RKO (cell line): Measurements from ENCODE around the gene TVP23C.
A peak's percentile ranks its signal among the peaks of the same experiment; 100 is the strongest.
"Not testable (repeated sequence)": the region's sequence is repeated elsewhere in the genome, so short reads cannot be mapped to it uniquely, and the experiment has no call there.

Experiments
- DNase-seq: peaks from one replicate; pipeline ENCODE4 v3.0.0-alpha.2; 2016; ENCODE audit warnings: low spot score

TVP23C gene

DNA sequence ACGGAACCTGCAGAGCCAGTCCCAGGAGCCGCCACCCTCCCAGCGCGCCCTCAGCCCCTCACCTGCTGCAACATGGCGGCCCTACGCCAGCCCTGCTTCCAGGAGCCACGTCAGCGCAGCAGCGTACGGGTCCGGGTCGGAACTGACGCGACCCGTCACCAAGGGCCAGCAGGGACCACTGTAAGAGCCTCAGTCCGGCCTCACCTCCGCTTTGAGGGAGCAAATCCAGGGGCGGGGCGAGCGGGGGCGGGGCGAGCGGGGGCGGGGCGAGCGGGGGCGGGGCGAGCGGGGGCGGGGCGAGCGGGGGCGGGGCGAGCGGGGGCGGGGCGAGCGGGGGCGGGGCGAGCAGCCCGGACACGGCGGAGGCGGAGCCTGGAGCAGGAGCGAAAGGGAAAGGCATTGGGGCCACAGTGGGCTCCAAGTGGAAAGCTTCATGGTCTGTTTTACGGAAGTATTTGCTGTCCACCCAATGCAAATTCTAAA, at the start of gene TVP23C:
TVP23C (minus strand) TSS at position 109 of the 483 bp plus-strand sequence; CDS start at position 74, 35 bp downstream.
- DNase-seq, result peak; percentile 88

DNA sequence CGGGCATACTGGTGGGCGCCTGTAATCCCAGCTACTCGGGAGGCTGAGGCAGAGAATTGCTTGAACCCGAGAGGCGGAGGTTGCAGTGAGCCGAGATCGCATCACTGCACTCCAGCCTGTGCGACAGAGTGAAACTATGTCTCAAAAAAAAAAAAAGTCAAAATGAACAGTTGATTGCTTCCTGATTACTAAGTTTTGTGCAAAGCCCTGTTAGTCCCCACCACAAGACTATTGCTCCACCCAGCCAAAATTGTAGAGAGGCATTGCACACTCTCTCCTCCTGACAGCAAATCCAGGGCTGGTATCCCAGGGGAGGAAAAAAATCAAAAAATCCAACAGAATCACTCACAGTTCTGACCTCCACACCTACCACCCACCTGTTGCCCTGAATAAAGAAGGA, 29.7 kb upstream of the TVP23C start:
- DNase-seq, result not testable (repeated sequence)

DNA sequence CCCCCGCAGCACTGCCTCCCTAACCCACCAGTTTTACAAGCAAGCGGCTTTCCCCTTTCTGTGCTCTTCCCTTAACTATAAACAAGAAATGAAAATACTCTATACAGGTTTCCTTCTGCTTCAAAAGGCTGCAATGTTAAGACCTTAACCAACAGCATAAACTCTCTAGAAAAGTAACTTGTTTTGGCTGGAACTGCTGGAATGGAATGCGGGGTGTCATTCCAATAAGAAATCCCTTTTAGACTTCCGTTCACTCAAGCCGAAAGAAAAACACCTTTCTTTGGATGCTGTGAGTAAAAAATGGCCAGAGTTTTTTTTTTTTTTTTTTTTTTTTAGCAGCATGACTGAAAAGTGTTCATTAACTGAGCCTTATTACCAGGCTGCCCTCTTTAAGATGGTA, 28.7 kb upstream of the TVP23C start:
- DNase-seq, result not testable (repeated sequence)

GRCh38 chr17:15590844-15591243, 27.6 kb upstream of the TVP23C start:
- DNase-seq, result not testable (repeated sequence)

- DNase-seq, result not testable (repeated sequence)
Measured at GRCh38 chr17:15589544-15590536, 26.6 kb upstream of the TVP23C start.

- not testable (repeated sequence) for DNase-seq
Measured at GRCh38 chr17:15588017-15588416, 24.7 kb upstream of the TVP23C start.

GRCh38 chr17:15583313-15583712, 20.0 kb upstream of the TVP23C start:
- not testable (repeated sequence) for DNase-seq

GRCh38 chr17:15581462-15581861, 18.2 kb upstream of the TVP23C start:
- DNase-seq, result not testable (repeated sequence)

DNA sequence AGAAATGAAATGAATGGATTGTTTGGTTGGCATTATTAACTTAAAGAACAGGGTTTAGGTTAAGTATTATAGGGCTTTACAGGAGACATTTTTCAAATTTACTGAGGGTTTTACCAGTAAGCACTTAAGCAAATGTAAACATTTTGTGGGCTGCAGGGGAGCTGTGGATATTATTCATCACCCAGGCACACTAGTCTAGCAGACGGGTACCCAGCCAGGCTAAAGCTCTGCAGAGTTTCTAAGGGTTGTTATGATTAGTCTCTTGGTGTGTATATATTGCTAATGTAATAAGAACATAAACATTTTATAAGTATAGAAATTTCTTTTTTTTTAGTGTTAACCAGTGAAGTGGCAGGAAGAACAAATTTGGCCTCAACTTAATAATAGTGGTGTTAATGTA, 13.6 kb upstream of the TVP23C start:
- DNase-seq, result not testable (repeated sequence)

DNA sequence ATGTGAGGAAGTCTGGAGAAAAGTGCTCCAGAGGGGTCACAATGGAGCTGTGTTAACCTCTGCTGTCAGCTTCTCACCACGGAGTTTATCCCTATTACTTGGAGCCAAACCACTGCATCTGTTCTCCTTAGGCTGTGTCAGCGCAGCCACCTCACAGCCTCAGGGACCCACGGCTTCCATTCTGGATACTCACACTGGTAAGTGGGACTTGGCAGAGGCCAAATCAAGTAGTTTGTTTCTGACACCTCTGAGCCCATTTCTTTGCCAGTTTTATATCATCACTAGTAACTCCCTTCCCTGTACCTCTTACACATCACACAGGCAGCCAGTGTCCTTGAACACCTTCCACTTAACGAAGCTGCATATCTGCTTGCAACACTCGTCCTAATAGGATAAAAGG, 11.4 kb upstream of the TVP23C start:
- not testable (repeated sequence) for DNase-seq

DNA sequence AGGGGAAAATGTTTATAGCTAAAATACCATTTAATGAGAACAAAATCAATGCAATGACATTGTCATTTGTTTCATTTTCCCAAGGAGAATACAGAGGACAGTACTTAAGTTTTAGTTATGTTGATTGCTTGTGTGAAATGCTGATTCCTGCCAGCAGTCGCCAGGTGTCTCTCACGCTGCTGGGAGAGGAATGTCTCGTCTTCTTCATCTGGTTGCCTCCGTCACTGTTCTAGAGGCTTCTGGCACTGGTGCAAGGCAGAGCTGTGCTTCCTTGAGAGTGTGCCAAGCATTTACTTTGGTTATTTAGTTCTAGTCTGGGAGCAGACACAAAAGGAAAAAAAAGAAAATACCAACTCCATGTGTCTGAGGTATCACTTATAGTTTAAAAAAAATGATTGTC, 10.6 kb upstream of the TVP23C start:
- not testable (repeated sequence) for DNase-seq

DNA sequence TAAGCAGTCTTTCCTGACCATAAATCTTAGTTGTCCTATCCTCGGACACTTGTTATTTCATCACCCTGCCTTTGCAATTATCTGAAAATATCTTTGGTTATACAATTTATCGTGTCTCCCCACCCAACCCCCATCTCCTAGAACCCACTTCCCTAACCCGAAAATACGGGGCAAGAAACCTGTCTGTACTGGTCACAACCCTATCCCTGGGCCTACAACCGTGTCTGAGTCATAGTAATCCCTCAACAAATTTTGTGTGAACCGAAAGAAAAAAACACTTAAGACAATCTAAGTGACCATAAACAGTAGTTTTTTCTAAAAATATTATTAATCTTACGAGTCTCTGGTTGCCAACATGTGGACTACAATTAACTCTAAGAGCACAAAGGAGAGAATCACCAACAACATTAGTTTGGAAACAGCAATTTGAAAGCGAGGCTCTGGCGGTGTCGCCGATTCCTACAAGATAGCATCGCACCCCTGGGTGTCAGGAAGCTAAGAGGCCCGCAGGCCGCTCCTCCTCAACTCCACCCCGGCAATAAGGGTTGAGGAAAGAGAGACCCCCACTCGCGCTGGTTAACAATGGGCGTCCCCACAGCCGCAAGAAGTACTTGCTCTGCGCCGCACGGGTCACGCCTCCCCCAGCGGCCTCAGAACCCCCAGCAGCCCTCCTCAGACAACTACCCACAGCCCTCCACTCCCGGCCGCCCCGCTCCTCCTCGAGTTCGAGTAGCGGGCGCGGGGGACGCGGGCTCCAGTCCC, 489 bp downstream of the TVP23C start:
- not testable (repeated sequence) for DNase-seq

GRCh38 chr17:15561439-15561838, 1.8 kb downstream of the TVP23C start:
- DNase-seq, result not testable (repeated sequence)

DNA sequence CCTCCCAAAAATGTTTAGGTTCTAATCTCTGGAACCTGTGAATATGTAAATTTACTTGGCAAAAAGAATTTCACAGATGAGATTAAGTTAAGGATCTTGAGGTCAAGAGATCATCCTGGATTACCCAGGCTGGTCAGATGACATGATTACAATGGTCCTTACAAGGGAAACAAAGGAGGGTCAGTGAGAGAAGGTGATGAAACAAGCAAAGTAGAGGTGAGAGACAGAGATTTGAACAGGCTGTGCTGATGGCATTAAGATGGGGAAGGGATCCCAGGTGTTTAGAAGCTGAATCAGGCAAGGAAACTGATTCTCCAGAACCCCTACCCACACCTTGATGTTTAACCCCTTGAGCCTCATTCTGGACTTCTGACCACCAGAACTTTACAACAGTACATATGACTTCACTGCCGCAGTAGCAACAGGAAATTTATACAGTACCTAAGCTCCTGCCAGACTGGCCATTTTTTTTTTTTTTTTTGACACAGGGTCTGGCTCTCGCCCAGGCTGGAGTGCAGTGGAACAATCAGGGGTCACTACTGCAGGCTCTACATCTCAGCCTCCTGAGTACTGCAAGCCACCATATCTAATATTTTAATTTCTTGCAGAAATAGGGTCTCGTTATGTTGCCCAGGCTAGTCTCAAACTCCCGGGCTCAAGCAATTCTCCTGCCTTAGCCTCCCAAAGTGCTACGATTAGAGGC, 4.7 kb downstream of the TVP23C start:
- DNase-seq, result not testable (repeated sequence)

DNA sequence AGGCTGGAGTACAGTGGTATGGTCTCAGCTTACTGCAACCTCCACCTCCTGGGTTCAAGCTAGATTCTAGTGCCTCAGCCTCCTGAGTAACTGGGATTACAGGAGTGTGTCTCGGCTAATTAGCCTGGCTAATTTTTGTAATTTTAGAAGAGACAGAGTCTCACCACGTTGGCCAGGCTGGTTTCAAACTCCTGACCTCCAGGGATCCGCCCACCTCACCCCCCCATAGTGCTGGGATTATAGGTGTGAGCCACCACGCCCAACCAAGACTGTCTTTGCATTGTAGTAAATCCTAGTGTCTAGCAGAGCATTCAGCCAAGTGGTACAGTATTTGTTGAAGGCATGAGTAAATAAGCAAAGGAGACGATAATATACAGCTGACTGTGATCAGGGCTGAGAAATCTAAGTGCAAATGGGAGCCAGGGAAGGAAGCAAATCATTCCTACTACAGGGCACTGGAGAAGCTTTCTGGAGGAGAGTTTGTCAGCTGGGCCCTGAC, 5.9 kb downstream of the TVP23C start:
- DNase-seq, result not testable (repeated sequence)

DNA sequence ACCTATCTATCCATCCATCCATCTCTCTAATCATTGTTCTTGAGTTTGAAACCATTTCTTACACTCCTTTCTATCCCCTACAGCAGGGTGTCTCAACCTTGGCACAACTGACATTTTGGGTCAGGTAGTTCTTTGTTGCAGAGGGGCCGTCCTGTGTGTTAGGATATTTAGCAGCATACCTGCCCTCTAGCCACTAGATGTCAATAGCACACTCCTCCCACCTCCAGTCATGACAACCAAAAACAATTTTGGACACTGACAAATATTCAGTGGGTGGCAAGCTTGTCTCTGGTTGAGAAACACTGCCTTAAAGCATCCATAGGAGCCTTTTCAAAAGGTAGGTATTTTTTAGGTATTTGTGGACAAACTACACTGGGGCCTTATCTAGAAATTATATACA, 10.4 kb downstream of the TVP23C start:
- DNase-seq, result not testable (repeated sequence)

- not testable (repeated sequence) for DNase-seq
Measured at GRCh38 chr17:15549552-15549951, 13.7 kb downstream of the TVP23C start.

GRCh38 chr17:15546604-15547003, 16.7 kb downstream of the TVP23C start:
- not testable (repeated sequence) for DNase-seq

- not testable (repeated sequence) for DNase-seq
Measured at GRCh38 chr17:15540371-15541219, 22.7 kb downstream of the TVP23C start.

- DNase-seq, result not testable (repeated sequence)
Measured at GRCh38 chr17:15533122-15533521, 30.2 kb downstream of the TVP23C start.
